Measurements from ENCODE around the gene MRPS15. TPM values are rescaled to one million over a fixed set of nuclear protein-coding genes. Genes with fewer than 3 reads are reported as not detected.

Gene MRPS15
- total and polyA plus RNA-seq, 2 of the 13 experiments (the other 11 are each of a cell fraction or from before 2014, with no cell fraction given): 59.0 to 113 TPM

DNA sequence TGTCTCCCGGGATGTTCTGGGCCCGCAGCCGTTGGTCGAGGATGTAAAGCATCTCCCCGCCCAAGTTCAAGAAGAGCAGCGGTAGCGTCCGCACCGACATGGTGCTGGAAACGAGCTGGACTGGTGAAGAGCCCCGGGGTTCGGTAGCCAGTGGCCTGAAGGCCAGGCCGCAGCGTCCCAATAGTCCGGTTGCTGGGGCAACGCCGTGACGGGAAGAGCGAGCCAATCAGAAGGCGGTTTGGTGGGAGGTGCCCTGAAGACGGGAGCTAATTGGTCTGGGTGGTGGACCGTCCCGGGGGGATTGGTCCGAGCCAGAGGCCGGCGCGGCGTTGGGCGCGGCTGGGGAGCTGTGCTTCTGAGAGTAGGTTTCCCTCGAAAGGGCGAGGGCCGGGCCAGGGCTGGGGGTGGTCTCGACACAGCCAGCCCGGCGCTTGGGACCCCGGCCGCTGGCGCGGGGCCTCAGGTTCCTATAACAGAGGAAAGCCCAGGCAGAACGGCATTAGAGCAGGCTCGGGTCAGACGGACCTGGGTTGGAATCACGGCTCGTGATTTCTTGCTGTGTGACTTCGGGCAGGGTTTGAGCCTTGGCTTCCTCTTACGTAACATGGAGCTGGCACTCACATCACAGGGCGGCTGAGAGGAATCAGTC lies 13.8 kb downstream of the MRPS15 start, which contains the start of gene OSCP1 (continued):
- TF ChIP-seq ZBTB43 (CRISPR knock-in tag; conservative IDR thresholded peaks at IDR 0.05): peak; percentile 78; the same call in 1 of the 2 replicates
- TF ChIP-seq HNRNPLL (IDR thresholded peaks at IDR 0.05; ENCODE audit: low read depth, low read length, poor library complexity, severe bottlenecking): peak; percentile 32
- no peak for TF ChIP-seq ZKSCAN1 (IDR thresholded peaks at IDR 0.05; ENCODE audit: low read length)
- TF ChIP-seq MBNL3 (CRISPR knock-in tag; conservative IDR thresholded peaks at IDR 0.05): no peak
- no peak for TF ChIP-seq JARID2 (CRISPR knock-in tag; IDR thresholded peaks at IDR 0.05; ENCODE audit: insufficient replicate concordance)
- no peak for TF ChIP-seq TGIF2 (CRISPR knock-in tag; IDR thresholded peaks at IDR 0.05)
- TF ChIP-seq ZFP36L2 (CRISPR knock-in tag; IDR thresholded peaks at IDR 0.05): no peak
- peak; percentile 62; the same call in 1 of the 2 replicates for TF ChIP-seq GFI1 (CRISPR knock-in tag; IDR thresholded peaks at IDR 0.05; ENCODE audit: borderline replicate concordance)
- no peak for TF ChIP-seq ZNF382 (CRISPR knock-in tag; IDR thresholded peaks at IDR 0.05; ENCODE audit: borderline replicate concordance)
- no peak for TF ChIP-seq MYNN (CRISPR knock-in tag; IDR thresholded peaks at IDR 0.05; ENCODE audit: low read depth)
- TF ChIP-seq, protein P1, sequence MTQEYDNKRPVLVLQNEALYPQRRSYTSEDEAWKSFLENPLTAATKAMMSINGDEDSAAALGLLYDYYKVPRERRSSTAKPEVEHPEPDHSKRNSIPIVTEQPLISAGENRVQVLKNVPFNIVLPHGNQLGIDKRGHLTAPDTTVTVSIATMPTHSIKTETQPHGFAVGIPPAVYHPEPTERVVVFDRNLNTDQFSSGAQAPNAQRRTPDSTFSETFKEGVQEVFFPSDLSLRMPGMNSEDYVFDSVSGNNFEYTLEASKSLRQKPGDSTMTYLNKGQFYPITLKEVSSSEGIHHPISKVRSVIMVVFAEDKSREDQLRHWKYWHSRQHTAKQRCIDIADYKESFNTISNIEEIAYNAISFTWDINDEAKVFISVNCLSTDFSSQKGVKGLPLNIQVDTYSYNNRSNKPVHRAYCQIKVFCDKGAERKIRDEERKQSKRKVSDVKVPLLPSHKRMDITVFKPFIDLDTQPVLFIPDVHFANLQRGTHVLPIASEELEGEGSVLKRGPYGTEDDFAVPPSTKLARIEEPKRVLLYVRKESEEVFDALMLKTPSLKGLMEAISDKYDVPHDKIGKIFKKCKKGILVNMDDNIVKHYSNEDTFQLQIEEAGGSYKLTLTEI (CRISPR knock-in tag; conservative IDR thresholded peaks at IDR 0.05): no peak
- peak; percentile 49; the same call in 1 of the 2 replicates for TF ChIP-seq ZNF317 (CRISPR knock-in tag; IDR thresholded peaks at IDR 0.05)
- no peak for TF ChIP-seq SOX6 (IDR thresholded peaks at IDR 0.05)
- no peak for TF ChIP-seq SOX6 (CRISPR knock-in tag; IDR thresholded peaks at IDR 0.05)
- TF ChIP-seq, protein P2, sequence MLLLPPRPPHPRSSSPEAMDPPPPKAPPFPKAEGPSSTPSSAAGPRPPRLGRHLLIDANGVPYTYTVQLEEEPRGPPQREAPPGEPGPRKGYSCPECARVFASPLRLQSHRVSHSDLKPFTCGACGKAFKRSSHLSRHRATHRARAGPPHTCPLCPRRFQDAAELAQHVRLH (CRISPR knock-in tag; IDR thresholded peaks at IDR 0.05; ENCODE audit: borderline replicate concordance, low read depth): peak; percentile 75; the same call in 1 of the 2 replicates
- 0 out of 2 replicates have a peak, but pooled peaks have one; percentile 36 for TF ChIP-seq ZNF713 (CRISPR knock-in tag; IDR thresholded peaks at IDR 0.05)
- TF ChIP-seq HNF4A (CRISPR knock-in tag; IDR thresholded peaks at IDR 0.05): no peak
- 0 out of 2 replicates have a peak, but pooled peaks have one; percentile 14 for TF ChIP-seq CREM (IDR thresholded peaks at IDR 0.05)
- no peak for TF ChIP-seq CREM (CRISPR knock-in tag; IDR thresholded peaks at IDR 0.05)
- no peak; the same call in 1 of the 2 replicates for TF ChIP-seq ARID5B (CRISPR knock-in tag; IDR thresholded peaks at IDR 0.05)
- 0 out of 2 replicates have a peak, but pooled peaks have one; percentile 47 for TF ChIP-seq MYPOP (CRISPR knock-in tag; IDR thresholded peaks at IDR 0.05)

Measured in HepG2 (cell line).